ENCODE results near the gene ACOT12. TPM values are rescaled to one million over a fixed set of nuclear protein-coding genes. Genes with fewer than 3 reads are reported as not detected.

ACOT12 gene
- total RNA-seq (not detected), polyA plus RNA-seq (not detected)
- long read RNA-seq, donor 1: 0 reads
- long read RNA-seq, donor 2: 0 reads

DNA sequence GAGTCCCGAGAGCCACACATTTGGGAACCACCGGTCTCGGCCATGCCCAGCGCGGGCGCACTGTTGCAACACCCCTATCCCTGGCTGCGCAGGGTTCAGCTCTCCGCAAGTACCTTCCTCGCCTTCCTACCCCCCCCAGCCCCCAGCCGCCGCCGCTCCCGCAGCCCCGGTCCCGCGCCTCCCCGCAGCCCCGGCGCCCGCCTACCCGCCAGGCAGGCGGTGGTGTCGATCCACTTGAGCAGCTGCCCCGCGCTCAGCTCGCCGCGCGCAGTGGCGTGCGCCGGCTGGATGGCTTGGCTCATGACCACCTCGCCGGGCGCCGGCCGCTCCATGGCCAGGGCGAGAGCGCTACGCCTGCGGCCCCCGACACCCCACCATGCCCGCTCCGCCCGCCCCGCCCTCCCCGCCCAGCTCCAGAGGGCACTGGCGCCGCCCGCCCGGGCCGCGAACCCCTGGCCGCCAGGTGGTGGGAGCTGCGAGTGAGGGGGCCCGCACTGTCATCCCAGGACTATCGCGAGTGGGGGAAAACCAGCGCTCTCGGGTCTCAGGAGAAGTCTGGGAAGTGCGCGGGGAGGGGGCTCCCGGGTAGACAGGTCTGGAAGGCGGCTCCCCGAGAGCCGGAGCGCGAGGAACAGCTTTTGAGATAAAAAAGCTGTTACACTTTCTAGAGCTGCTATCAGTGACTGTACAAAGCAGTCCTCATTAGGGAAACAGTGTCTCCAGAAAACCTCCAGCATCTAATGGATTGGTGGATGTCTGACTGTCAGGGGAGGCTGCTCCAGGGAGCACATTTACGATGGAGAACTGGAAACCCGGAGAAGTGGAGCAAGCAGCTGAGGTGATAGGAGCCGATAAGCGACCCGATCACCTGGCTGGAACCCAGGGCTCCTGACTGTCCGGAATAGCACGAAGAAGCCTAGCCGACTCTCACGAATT, at the start of gene ACOT12:
ACOT12 (minus strand) TSS at position 352 of the 936 bp plus-strand sequence; CDS start at position 332, 20 bp downstream.
- no peak within 1 kb of the TSS for H3K27ac ChIP-seq
- H3K27me3 ChIP-seq (ENCODE audit: insufficient read depth in 3 of 3, low read length in 2 of 3): peaks cover 0 to 52% (median 7%) of the 10 kb centered on the region in 3 donors
- H3K4me3 ChIP-seq: peak within 1 kb of the TSS; percentile 61
- intact Hi-C loops (cut with DNase I): no loop called here
- DNase-seq: no peak
- ATAC-seq: peak; percentile 27 to 53 (median 44)
- H3K36me3 ChIP-seq (ENCODE audit: insufficient read depth in 1 of 2, low read depth in 1 of 2): no peaks in the 10 kb centered on the region
- H3K4me1 ChIP-seq: peaks cover 6% of the 10 kb centered on the region
- no peaks in the 10 kb centered on the region for H3K9me3 ChIP-seq
- 3 to 6% (median 4%) methylated on average over 51 to 76 of the region's 77 CpGs for WGBS, 3 donors
- TF ChIP-seq, protein P1, sequence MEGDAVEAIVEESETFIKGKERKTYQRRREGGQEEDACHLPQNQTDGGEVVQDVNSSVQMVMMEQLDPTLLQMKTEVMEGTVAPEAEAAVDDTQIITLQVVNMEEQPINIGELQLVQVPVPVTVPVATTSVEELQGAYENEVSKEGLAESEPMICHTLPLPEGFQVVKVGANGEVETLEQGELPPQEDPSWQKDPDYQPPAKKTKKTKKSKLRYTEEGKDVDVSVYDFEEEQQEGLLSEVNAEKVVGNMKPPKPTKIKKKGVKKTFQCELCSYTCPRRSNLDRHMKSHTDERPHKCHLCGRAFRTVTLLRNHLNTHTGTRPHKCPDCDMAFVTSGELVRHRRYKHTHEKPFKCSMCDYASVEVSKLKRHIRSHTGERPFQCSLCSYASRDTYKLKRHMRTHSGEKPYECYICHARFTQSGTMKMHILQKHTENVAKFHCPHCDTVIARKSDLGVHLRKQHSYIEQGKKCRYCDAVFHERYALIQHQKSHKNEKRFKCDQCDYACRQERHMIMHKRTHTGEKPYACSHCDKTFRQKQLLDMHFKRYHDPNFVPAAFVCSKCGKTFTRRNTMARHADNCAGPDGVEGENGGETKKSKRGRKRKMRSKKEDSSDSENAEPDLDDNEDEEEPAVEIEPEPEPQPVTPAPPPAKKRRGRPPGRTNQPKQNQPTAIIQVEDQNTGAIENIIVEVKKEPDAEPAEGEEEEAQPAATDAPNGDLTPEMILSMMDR (IDR thresholded peaks at IDR 0.05): no peak

DNA sequence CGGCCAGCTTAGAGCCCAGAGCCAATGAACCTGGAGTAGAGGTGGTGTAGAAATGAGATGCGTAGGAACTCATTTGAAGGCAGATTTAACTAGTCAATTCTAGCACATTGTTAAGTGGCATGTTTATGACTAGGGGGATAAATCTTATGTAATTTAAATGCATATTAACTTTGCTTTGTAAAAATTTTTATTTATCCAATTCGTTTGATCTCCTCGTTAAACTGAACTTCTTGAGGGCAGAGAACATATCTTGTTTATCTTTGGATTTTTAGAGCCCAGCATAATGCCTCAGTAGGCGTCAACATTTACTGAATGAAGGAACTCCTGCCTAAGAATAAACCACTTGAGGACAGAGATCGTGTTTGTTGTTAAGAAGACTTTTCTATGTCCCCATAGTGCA, 41.1 kb upstream of the ACOT12 start:
- TF ChIP-seq, protein P1 (IDR thresholded peaks at IDR 0.05): no peak
- Histone ChIP-seq H3K4me3 (no peak overlapping the region), H3K9me3 (no peaks in the 10 kb centered on the region), H3K36me3 (ENCODE audit: insufficient read depth in 1 of 2, low read depth in 1 of 2) (peaks cover 0 to 10% of the 10 kb centered on the region in 2 donors), H3K4me1 (no peaks in the 10 kb centered on the region), H3K27ac (no peak overlapping the region), H3K27me3 (ENCODE audit: insufficient read depth in 3 of 3, low read length in 2 of 3) (no peaks in the 10 kb centered on the region)
- 92 to 94% (median 93%) methylated on average over 6 of the region's 6 CpGs for WGBS, 3 donors
- DNase-seq (no peak), ATAC-seq (no peak)
- intact Hi-C loops (cut with DNase I): no loop called here

DNA sequence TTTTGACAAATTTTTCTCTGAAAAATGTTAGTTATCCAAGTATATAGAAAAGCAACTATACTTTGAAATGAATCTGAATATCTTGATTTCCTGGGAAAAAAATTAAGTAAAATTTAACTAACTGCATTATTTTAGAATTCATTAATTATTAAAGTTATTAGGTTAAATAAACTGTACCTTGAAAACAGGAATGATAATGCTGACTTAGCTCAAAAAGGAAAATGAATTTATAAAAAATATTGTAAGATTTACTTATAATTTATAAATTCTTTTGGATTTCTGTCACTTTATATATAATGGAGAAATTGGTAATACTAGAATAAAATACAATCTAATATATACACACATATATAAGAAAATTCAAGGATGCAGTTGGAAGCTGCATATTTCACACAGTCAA, 36.1 kb upstream of the ACOT12 start:
- H3K4me1 ChIP-seq: peaks cover 20% of the 10 kb centered on the region
- no peak for DNase-seq
- no peaks in the 10 kb centered on the region for H3K9me3 ChIP-seq
- H3K36me3 ChIP-seq (ENCODE audit: insufficient read depth in 1 of 2, low read depth in 1 of 2): no peaks in the 10 kb centered on the region
- H3K4me3 ChIP-seq: no peak overlapping the region
- ATAC-seq: no peak
- intact Hi-C loops (cut with DNase I): loop anchor here (5.0 to 10.0 kb wide), 7 partner anchors 315 to 797 kb away; no protein-coding TSS in a partner anchor
- TF ChIP-seq, protein P1 (IDR thresholded peaks at IDR 0.05): no peak
- no peaks in the 10 kb centered on the region for H3K27me3 ChIP-seq (ENCODE audit: insufficient read depth in 3 of 3, low read length in 2 of 3)
- no peak overlapping the region for H3K27ac ChIP-seq

DNA sequence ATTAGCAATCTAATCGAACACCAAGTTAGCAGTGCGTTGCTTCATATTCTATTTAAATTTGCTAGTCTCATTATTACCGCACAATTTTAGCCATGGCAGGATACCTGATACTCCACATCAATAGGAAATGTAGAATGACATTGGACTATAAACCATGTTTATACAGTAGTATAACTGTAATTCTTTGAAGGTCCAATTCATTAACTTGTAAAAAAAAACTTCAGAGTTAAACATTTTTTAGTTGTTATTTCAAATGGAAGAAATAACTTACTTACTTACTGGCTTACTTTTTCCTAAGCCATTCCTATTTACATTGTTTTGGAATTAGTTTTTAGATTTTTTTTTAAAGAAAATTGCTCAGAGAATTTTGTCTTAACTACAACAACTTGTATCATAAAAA, 35.4 kb upstream of the ACOT12 start:
- DNase-seq (no peak), ATAC-seq (no peak)
- H3K4me1 ChIP-seq: peaks cover 20% of the 10 kb centered on the region
- H3K27ac ChIP-seq: no peak overlapping the region
- no peak overlapping the region for H3K4me3 ChIP-seq
- no peaks in the 10 kb centered on the region for H3K27me3 ChIP-seq (ENCODE audit: insufficient read depth in 3 of 3, low read length in 2 of 3)
- TF ChIP-seq, protein P1 (IDR thresholded peaks at IDR 0.05): no peak
- intact Hi-C loops (cut with DNase I): loop anchor here (5.0 to 10.0 kb wide), 7 partner anchors 315 to 798 kb away; no protein-coding TSS in a partner anchor
- no peaks in the 10 kb centered on the region for H3K9me3 ChIP-seq
- WGBS, 3 donors: 27 to 50% (median 28%) methylated on average over 3 of the region's 3 CpGs
- H3K36me3 ChIP-seq (ENCODE audit: insufficient read depth in 1 of 2, low read depth in 1 of 2): no peaks in the 10 kb centered on the region

Measured in psoas muscle (tissue), 8 donors.